ENCODE data around the gene FSTL5.

- no peak for TF ChIP-seq CEBPB (IDR thresholded peaks at IDR 0.05)
- TF ChIP-seq EP300 (IDR thresholded peaks at IDR 0.05; ENCODE audit: borderline replicate concordance), result no peak
- no peak for TF ChIP-seq RAD21 (IDR thresholded peaks at IDR 0.05; ENCODE audit: low read depth)
- no peak for TF ChIP-seq TAF1 (IDR thresholded peaks at IDR 0.05; ENCODE audit: low read depth)
- no peak for TF ChIP-seq NFIC (IDR thresholded peaks at IDR 0.05)
- TF ChIP-seq TCF12 (IDR thresholded peaks at IDR 0.05; ENCODE audit: low read depth), result no peak
- no peak for TF ChIP-seq MAX (IDR thresholded peaks at IDR 0.05)
- no peak for TF ChIP-seq USF1 (IDR thresholded peaks at IDR 0.05)
Observed at GRCh38 chr4:161376275-161376674, 787.5 kb downstream of the FSTL5 start.

Measured in Ishikawa (cell line).